Right renal pelvis (tissue), 4 donors: Measurements from ENCODE around the gene POLA1. TPM values are rescaled to one million over a fixed set of nuclear protein-coding genes. Genes with fewer than 3 reads are reported as not detected.

Experiments
- DNase-seq, 4 donors: peaks; one replicate each; pipeline ENCODE4 v3.0.0-alpha.2; 2013; ENCODE audit warnings: low read depth in 4 of 4, low spot score in 3 of 4, missing footprints in 1 of 4
- polyA plus RNA-seq, 4 donors: library from polyadenylated mRNA; unstranded; fragments of 120-200 nt; gene quantifications; one replicate each; pipeline ENCODE4 v1.2.1, GENCODE V29; 2013; ENCODE audit not compliant: insufficient read length in 4 of 4

Gene POLA1
- polyA plus RNA-seq, 4 donors = 15.4 to 18.9 (median 18.4) TPM

DNA sequence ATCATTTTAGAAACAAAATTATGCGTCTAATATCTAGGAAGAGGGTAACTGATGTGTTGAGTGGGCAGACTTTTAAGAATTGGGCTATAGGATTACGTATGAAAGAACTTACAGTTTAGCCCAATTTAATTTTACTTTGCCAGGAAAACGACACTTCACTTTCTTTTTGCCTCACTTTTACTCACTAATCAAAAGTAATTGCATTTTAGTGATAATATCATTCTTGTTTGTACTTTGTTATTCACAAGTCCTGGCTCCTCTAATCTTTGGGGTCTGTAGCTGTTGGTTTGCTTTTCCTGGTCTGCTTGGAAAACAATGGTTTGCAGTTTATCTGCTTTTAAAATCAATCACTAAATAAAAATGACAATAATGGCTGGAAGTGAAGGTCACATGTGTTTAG is 325.0 kb downstream of the POLA1 start:
- no peak for DNase-seq

DNA sequence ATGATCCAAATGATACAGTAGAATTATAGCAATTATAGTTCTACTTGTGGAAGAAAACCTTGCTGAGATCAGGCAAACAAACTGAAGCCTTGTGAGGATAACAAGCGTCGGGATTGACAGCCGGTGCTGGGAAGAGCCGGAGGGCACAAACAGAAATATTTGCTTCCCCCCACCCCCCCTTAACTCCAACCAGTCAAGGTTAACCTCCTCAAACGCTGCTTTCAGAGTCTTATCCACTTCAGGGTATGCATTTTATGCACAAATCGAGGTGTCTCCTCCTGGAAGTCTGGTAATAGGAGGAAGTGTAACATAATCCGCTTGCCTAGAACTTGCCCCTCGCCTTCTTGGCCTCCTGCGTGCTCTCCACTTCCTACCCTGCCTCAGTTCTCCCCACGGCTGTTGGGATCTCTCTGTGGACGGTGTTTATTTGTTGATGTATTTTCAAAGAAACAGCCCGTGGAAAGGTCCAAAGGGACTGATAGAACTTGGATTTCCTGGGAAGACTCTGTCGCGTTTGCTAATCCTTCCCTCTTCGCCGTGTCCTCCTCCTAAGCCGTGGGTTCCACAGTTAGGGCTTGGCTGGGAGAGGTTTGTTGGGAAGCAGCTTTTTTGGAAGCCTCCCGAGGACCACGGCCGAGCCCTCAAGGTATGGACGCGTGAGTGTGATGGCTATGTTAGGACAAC is 326.1 kb downstream of the POLA1 start:
- DNase-seq = no peak

DNA sequence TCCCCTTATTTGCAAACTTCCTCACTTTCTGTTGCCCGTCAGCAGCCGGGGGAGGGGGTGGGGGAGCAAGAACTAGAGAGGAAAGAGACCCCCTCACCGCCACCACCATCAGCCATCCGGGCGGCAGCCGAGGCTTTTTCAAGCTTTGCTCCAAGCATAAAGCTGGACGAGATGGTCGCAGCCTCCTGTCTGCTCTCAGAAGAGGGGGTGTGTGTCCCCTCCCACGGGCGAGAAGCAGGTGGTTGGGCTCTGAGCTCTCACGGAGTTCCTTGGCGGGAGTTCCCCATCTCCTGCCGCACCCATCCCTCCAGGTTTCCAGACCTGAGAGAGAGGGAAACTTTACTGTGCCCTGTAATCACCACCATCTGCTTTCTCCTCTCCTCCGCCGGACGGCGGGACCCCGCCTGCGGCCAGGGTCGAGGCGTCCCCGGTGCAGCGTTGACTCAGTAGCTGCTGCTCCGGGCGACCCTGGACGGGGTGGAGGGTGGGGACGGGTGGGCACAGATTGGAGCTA is 326.7 kb downstream of the POLA1 start:
- DNase-seq = no peak

DNA sequence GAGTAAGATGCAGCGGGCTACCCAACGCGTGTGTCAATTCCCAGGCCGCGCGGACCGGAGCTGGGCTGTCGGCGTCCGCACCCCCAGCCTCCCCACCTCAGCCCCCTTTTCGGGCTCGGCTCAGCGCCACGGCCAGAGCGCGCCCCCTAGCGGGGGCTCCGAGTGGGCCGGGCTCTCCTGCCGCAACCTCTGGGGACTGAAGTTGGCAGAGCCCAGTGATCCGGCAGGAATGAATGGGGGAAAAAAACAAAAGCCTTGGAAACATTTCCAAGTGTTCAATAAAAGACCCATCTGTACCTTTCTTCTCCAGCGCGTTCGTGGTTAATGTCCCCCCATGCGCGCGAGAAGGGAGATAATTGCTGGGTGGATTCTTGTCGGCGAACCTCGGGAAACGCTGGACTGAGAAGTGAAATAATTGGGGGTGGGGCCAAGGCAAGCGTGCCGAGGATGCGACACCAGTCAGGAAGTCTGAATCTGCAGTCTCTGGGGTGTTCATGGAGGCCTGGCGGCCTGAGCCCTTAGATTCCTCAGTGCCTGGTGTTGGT is 327.3 kb downstream of the POLA1 start:
- no peak for DNase-seq

DNA sequence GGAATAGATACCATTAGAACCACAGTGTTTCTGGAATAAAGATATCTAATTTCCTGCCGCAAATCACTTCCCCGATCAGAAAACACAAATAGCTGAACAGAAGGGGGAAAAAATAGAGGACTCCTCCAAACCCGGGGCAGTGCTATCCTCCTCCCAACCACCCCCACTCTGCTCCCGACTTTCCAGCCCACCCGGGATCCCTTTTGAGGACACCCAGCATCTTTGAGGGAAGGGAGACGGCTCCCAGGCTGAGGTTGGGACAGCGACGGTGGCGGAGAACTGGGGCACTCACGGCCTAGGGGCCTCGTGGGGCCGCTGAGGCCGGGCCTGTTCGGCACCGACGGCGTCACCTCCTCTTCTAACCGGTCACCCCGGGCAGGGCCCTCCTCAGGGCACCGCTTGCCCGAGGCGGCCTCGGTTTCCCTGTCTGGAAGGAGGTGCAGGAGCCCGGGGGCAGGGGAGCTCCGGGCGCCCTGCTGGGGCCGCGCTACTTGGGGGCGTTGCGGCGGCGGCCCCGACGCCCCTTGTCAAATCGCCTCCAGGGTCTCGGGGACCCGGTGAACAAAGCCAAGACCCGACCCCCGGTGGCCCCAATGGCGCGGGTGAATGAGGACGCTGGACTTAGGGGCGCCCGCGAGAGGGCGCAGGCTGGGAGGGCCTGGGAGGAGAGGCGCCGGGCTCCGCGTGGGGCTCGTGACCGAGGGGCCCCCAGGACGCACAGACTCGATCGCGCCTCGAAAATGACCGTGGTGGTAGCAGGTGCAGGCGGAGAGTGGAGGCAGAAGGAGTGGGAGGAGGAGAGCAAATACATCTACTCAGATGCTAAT is 329.0 kb downstream of the POLA1 start:
- no peak for DNase-seq

DNA sequence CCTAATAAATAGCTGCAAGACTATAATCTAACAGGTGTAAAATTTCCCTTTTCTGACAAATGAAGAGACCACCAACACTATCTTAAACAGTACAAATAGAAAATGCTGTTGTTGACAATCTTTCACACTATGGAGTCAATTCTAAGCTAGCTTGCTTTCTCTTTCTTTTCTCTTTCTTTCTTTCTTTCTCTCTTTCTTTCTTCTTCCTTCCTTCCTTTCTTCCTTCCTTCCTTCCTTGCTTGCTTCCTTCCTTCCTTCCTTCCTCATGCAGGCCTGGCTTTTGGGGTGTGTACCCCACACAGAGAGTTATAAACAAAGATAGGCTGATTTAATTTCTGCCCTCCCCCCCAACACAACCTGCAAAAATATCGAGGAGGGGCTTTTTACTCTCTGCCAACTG is 330.2 kb downstream of the POLA1 start:
- no peak for DNase-seq

DNA sequence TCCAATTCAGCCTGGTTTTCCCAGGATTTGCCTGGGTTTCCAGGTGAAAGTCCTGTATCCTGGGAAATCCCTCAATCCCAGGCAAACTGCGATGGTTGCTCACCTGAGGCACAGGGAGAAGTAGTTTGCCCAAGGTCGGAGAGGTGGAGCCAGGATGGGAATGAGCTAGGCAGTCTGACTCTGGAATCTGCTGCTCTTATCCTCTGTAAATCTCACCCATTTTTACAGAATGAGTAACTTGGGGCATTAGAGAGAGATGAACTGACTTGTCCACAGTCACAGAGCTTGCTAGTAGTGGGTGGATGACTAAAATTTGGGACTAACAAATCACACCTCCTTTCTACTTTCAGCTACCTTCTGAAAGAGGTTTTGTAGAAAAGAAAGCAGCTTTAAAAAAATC is 331.9 kb downstream of the POLA1 start:
- DNase-seq = no peak

DNA sequence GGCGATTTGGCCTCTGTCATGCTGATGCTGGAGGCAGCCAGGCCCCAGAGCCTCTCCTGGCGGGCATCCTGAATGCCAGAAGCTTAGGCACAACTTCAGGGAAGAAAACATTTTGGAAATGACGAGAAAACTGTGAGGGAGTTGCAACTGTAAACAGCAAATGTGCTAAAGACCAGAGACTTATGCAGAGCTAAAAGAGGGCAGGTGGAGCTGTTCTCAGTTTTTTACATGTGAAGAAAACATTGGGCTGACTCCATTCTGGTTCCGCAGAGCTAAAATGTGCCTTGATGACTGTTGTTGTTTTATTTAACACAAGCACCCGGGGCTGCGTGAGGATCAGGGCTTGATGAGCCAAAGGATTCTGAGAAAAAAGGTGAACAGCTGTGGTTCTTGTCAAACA is 332.9 kb downstream of the POLA1 start:
- DNase-seq = no peak

DNA sequence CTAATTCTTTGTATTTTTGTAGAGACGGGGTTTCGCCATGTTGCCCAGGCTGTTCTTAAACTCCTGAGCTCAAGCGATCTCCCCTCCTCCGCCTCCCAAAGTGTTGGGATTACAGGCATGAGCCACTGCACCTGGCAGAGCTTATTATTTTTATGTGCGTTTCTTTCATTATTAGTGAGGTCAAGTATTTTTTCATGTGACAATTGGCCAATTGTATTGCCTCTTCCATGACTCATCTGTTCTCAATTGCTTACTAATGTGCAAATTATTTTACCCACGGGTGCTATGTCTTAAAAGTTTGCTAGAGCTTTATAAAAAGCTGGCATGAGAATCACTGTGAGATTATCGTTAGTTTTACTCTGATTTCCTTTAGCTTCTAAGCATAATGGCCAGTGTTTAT is 335.0 kb downstream of the POLA1 start:
- no peak for DNase-seq

DNA sequence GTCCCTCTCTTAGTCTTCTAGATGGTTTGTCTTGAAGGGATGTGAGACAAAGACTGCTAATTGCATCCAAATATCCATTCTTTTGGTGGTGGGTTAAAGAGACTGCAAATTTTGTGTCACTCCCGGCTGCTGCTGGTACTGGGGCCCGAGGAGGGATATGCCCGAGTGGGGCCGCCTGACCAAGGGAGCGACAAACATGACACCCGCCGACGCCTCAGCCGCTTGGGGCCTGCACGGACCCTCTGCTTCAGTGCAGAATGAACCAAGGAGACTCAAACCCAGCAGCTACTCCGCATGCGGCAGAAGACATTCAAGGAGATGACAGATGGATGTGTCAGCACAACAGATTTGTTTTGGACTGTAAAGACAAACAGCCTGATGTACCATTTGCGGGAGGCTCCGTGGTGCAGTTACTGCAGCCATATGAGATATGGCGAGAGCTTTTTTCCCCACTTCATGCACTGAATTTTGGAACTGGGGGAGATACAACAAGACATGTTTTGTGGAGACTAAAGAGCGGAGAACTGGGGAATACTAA is 335.6 kb downstream of the POLA1 start:
- no peak for DNase-seq

DNA sequence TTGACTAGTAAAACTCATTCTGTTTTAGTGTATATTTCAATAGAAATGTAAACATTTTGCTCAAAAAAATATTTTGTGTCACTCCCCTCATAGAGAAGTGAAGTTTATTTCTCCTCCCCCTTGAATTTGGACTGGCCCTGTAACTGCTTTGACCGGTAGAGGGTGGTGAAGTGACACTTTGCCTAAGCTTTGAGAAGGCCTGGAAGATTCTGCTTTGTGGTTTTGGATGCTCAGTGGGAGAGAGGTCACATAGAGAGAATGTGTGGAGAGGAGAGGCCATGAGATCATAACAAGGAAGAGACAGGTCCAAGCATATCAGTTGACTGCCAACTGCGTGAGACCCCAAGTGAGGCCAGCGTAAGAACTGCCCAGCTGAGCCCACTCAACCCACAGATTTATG is 341.2 kb downstream of the POLA1 start:
- DNase-seq = no peak

DNA sequence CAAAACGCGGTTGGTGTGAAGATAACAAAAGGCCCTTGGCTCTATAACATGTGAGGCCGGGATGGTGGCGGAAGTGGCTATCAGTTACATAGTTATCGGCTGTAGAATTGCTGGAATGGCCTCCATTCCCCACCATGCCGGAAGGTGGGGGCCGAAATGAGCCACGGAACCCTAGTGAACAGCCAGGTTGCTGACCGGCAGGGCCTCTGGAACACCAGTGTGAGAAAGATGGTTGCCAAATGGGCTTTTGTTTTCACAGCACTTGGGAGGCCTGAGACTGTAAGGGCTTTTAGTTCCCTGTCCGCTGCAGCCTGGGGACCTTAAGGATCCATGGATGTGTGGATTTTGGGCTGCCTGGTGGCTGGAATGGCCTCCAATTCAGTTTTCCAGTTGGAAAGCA is 345.3 kb downstream of the POLA1 start:
- DNase-seq = no peak

DNA sequence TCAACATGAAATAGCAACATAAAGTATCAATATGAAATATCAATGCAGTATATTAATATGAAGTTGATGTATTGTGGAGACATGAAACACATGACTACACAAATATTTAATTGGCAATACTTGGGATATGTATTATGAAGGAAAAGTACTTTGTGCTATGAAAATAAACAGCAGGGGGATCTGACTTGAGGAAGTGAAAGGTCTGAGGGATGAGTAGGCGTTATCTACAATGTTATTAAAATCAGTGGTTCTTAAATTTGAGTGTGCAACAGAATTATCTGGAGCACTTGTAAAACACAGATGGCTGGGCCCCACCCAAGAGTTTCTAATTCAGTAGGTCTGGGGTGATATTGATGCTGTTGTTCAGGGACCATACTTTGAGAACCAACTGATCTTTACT is 349.5 kb downstream of the POLA1 start:
- no peak for DNase-seq

Other genes starting within 250 kb of the POLA1 start
- 1 to 10 TPM; 9.1 to 9.8 (median 9.6) TPM for gene PDK3, start 228.6 kb upstream of the POLA1 start, polyA plus RNA-seq
- gene PCYT1B, start 46.6 kb upstream of the POLA1 start, polyA plus RNA-seq = 1 to 10 TPM; 2.7 to 3.3 (median 2.8) TPM